ENCODE data around the gene LIN7A.

DNA sequence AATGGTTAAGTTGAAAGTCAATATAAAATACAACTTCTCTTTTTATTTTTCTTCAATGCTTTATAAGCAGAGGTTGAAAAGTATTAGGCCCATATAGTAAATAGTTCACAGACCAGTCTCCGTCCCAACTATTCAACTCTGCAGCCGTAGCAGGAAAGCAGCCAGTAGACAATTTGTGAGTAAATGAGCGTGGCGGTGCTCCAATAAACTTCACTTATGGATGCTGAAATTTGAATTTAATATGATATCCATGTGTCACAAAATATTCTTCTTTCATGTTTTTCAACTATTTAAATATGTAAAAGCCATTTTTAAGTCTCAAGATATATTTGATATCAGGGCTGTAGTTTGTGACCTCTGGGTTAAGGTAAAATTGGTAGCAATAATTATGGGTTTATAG, 17.7 kb downstream of the LIN7A start:
- TF ChIP-seq CTCF (IDR thresholded peaks at IDR 0.05): no peak
- TF ChIP-seq EZH2 (IDR thresholded peaks at IDR 0.05): no peak
